Activated CD8-positive, alpha-beta memory T cell treated with anti-CD3 and anti-CD28 coated beads for 36 hours (primary cell): ENCODE results near the gene SVOPL. TPM values are rescaled to one million over a fixed set of nuclear protein-coding genes. Genes with fewer than 3 reads are reported as not detected.
"Not testable (repeated sequence)": the region's sequence is repeated elsewhere in the genome, so short reads cannot be mapped to it uniquely, and the experiment has no call there.

Source experiments
- CTCF ChIA-PET: fragments of 350-600 bp; sonication (Branson Sonifier 250); formaldehyde crosslinking; loops from one replicate; lab custom pipeline; 2021; ENCODE audit warnings: antibody characterized with exemption; lab: Charles Lee
- POLR2A ChIA-PET: fragments of 350-600 bp; sonication (Branson Sonifier 250); formaldehyde crosslinking; loops from one replicate; lab custom pipeline; 2021; ENCODE audit warnings: antibody characterized with exemption; lab: Charles Lee
- total RNA-seq, 2 experiments: library from RNA; stranded (reverse); gene quantifications; one replicate each; pipeline ENCODE4 v1.2.3, GENCODE V29; 2021

The SVOPL gene, protein sequence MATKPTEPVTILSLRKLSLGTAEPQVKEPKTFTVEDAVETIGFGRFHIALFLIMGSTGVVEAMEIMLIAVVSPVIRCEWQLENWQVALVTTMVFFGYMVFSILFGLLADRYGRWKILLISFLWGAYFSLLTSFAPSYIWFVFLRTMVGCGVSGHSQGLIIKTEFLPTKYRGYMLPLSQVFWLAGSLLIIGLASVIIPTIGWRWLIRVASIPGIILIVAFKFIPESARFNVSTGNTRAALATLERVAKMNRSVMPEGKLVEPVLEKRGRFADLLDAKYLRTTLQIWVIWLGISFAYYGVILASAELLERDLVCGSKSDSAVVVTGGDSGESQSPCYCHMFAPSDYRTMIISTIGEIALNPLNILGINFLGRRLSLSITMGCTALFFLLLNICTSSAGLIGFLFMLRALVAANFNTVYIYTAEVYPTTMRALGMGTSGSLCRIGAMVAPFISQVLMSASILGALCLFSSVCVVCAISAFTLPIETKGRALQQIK
- total RNA-seq: not detected

DNA sequence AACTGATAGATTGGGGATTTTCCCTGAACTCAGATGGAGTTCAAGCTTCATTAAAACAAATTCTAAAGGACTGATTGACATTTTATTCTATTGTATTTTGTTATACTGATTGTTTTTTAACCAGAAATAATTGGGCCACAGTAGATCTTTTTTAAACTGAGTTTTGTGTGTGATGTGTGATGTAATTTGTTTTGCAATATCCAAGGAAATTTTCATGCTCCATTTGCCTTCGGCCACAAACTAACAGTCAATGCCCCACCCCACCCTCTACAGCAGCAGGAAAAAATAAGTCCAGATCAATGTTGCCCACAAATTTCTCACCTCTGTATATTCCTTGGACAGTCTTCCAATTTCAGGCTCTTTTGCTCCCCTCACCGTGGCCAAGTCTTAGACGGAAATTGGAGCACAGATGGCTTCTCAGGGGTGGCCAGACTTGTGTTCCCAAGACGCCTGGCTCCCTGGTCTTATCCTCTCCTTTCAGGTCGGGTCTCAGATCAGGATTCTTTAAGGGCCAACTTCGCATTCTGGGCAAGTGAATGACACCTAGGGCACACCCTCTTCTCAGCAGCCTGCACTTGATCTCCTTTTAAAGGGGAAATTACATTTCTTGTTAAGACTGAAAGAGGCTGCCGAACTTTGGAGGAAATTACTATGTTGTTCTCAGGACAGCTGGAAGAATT, at the start of gene SVOPL:
Gene SVOPL (minus strand): TSS at position 506 of the 680 bp plus-strand sequence. CDS start 22,317 bp downstream, outside the sequence.
- POLR2A ChIA-PET: no interaction called here
- CTCF ChIA-PET: no interaction called here

GRCh38 chr7:138750473-138750872, 49.3 kb upstream of the SVOPL start:
- ChIA-PET POLR2A (no interaction called here), CTCF (no interaction called here)

GRCh38 chr7:138749960-138750359, 48.8 kb upstream of the SVOPL start:
- ChIA-PET CTCF (interaction anchor here (1.0 kb wide), 1 partner anchor 11 kb away, joined by 4 read pairs; no protein-coding TSS in a partner anchor), POLR2A (no interaction called here)

- CTCF ChIA-PET: interaction anchor here (0.6 to 1.0 kb wide), 2 partner anchors 10 to 281 kb away, joined by 3 to 4 read pairs; no protein-coding TSS in a partner anchor
- POLR2A ChIA-PET: no interaction called here
Observed at GRCh38 chr7:138748666-138749065, 47.5 kb upstream of the SVOPL start.

GRCh38 chr7:138746073-138746472, 44.9 kb upstream of the SVOPL start:
- POLR2A ChIA-PET: interaction anchor here (0.6 kb wide), 2 partner anchors 53 to 359 kb away, joined by 3 to 6 read pairs; no protein-coding TSS in a partner anchor
- CTCF ChIA-PET: no interaction called here

DNA sequence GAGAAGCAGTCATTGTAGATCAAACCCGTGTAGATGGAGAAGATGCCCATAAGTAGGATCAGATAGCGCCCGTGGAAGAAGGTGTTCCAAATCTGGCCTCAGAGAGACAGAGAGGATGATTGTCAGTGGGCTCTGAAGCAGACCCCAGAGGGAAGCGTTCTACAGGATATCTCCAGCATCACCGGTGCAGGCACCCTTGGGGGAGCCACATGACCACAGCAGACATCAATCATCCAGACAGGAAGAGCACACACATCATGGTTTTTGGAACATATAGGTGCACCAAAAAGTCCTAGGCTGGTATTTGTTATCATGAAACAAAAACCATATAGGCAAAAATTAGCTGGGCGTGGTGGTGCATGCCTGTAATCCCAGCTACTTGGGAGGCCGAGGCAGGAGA, 44.0 kb upstream of the SVOPL start:
- CTCF ChIA-PET: no interaction called here
- POLR2A ChIA-PET: no interaction called here

DNA sequence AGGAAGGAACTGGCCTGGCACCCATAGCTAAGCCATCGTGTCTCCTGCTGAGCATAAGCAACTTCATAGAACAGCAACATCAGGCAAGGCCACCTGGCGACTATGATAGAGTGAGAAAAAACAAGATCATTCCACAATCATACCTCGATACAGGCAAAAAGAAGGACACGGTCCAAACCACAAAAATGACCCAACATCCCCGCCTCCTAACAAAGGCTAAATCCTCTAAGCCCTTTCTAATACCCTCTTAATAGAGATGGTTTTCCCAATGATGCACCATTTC, 40.2 kb upstream of the SVOPL start:
- ChIA-PET CTCF (no interaction called here), POLR2A (no interaction called here)

GRCh38 chr7:138739859-138740258, 38.7 kb upstream of the SVOPL start:
- ChIA-PET POLR2A (no interaction called here), CTCF (interaction anchor here (1.7 kb wide), 2 partner anchors 9 to 13 kb away, joined by 4 to 5 read pairs; no protein-coding TSS in a partner anchor)

GRCh38 chr7:138738551-138739335, 37.6 kb upstream of the SVOPL start:
- ChIA-PET POLR2A (no interaction called here), CTCF (interaction anchor here (0.5 to 1.7 kb wide), 12 partner anchors 11 to 580 kb away, joined by 3 to 17 read pairs (median 4); no protein-coding TSS in a partner anchor)

DNA sequence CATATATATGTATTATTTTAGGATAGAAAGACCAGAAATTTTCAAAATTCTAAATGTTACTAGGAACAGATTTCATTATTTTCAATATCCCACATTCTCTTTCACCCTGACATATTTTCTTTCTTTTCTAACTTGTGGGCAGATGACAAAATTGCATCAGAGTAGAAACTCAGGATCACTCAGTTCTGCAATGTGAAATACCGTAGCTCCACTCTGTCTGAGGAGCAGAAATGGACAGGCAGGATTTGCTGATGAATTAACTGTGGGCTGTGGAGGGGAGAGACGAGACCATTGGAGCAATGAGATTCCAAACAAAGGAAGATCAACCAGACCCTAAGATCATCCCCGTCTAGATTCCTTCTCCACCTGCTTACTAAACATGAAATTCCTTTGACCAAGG, 37.0 kb upstream of the SVOPL start:
- CTCF ChIA-PET: interaction anchor here (0.6 to 1.7 kb wide), 10 partner anchors 11 to 580 kb away, joined by 3 to 17 read pairs (median 4); no protein-coding TSS in a partner anchor
- POLR2A ChIA-PET: no interaction called here

GRCh38 chr7:138735399-138735798, 34.2 kb upstream of the SVOPL start:
- POLR2A ChIA-PET: no interaction called here
- CTCF ChIA-PET: no interaction called here

DNA sequence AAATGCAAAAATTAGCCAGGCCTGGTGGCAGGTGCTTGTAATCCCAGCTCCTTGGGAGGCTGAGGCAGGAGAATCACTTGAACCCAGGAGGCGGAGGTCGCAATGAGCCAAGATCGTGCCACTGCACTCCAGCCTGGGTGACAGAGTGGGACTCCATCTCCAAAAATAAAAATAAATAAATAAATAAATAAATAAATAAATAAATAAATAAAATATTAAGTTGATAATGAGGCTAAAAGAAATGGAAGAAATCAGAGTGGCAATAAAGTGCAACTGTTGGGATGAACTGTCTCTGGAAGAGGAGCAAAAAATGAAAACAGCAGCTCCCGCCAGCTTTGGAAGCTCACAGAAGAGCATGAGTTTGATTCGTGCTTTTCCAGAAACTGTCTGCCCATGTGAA, 30.6 kb upstream of the SVOPL start:
- CTCF ChIA-PET: interaction anchor here (1.0 kb wide), 1 partner anchor 571 kb away, joined by 3 read pairs; no protein-coding TSS in a partner anchor
- POLR2A ChIA-PET: not testable (repeated sequence)

GRCh38 chr7:138729444-138729843, 28.3 kb upstream of the SVOPL start:
- POLR2A ChIA-PET: no interaction called here
- CTCF ChIA-PET: no interaction called here

DNA sequence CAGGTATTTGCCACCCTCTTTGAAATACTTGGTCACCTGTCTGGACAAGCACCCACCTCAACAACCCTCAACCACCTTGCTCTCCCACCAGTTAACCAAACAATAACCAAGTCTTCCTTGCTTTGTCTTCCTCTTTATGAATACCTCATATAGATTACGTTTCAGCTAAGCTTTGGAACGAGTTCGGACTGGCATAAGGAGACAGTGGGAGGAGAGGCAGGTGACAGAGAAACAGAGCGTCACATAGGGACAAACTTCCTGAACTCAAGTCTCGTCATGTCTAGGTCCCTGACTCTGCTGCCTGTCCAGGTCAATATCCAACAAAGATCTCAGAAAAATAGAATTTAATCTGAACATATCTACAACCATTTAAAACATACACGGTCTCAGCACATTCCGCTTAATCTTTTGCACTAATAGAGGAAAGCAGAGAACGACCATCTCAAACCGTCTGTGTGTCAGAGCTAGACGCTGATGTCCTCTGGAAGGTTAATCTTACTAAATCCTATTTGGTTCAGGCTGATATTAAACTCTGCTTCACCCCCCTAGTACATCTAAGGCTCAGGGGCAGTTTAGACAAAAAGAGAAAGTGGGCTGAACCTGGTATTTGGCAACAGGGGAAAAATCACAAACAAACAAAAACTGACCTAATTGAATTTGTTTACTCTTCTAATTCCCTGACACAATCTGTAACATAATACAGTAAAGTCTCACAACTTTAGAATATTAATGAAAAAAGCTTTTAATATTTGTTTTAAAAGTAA, 26.4 kb upstream of the SVOPL start:
- ChIA-PET POLR2A (interaction anchor here (0.6 kb wide), 1 partner anchor 492 kb away, joined by 3 read pairs; no protein-coding TSS in a partner anchor), CTCF (interaction anchor here (1.1 kb wide), 1 partner anchor 11 kb away, joined by 5 read pairs; no protein-coding TSS in a partner anchor)

GRCh38 chr7:138726288-138726687, 25.1 kb upstream of the SVOPL start:
- POLR2A ChIA-PET: no interaction called here
- CTCF ChIA-PET: interaction anchor here (0.6 to 1.1 kb wide), 4 partner anchors 13 to 1022 kb away, joined by 4 to 5 read pairs (median 4); no protein-coding TSS in a partner anchor

DNA sequence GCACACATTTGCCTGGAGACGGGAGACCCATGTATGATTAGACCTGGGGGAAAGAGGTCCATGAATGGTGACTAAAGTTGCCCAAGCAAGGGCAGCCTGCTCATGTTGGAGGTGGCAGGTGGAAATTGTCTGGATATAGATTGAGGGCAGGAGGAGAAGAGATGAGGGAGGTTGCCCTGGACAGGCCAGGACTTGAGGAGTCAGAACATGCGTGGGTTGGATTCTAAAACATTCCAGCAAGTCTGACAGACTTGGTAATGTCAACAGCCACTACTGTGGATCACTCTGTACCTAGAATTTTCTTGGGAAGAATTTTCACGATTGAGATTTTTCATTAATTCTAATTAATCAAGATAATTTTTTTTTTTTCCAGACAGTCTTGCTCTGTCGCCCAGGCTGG, 19.1 kb upstream of the SVOPL start:
- ChIA-PET CTCF (interaction anchor here (1.0 kb wide), 1 partner anchor 18 kb away, joined by 3 read pairs; no protein-coding TSS in a partner anchor), POLR2A (no interaction called here)

- ChIA-PET CTCF (no interaction called here), POLR2A (no interaction called here)
Observed at GRCh38 chr7:138716889-138717288, 15.7 kb upstream of the SVOPL start.

DNA sequence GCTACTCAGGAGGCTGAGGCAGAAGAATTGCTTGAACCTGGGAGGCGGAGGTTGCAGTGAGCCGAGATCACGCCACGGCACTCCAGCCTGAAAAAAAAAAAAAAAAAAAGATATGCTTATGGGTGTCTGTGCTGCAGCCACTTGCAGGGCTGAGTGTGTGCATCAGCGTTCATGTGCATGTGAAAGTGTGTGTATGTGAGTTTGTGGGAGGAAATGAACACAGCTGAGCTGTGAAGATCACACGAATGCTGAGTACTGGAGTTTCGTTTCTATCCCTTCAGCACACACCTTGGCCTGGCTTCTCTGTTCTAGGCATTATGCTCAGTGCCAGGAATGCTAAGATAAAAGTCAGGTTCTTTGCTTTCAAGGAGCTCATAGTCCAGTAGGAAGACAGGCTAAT, 12.0 kb upstream of the SVOPL start:
- POLR2A ChIA-PET: no interaction called here
- CTCF ChIA-PET: no interaction called here
